Nephron progenitor cell (in vitro differentiated cells): Measurements from ENCODE around the gene ZFP42.
A peak's percentile ranks its signal among the peaks of the same experiment; 100 is the strongest.

Experiments
- DNase-seq: peaks from one replicate; pipeline ENCODE4 v3.0.0; 2021
- H3K27ac Mint-ChIP-seq: 2 replicates; pipeline ENCODE4 v1.8.0; 2021; ENCODE audit warnings: mild to moderate bottlenecking, moderate library complexity, mixed read lengths
- H3K27me3 Mint-ChIP-seq: 2 replicates; pipeline ENCODE4 v1.8.0; 2021; ENCODE audit warnings: mild to moderate bottlenecking, low read depth, mixed read lengths; ENCODE audit not compliant: poor library complexity
- H3K36me3 Mint-ChIP-seq: 2 replicates; pipeline ENCODE4 v1.8.0; 2021; ENCODE audit warnings: low read depth, mixed read lengths
- H3K4me1 Mint-ChIP-seq: 2 replicates; pipeline ENCODE4 v1.8.0; 2021; ENCODE audit warnings: mixed read lengths
- H3K4me3 Mint-ChIP-seq: 2 replicates; pipeline ENCODE4 v1.8.0; 2021; ENCODE audit warnings: mild to moderate bottlenecking, moderate library complexity, mixed read lengths
- H3K9me3 Mint-ChIP-seq: 2 replicates; pipeline ENCODE4 v1.8.0; 2021; ENCODE audit warnings: mild to moderate bottlenecking, moderate library complexity, mixed read lengths
- TF ChIP-seq, protein P1 (sequence below): fragments of 200-600 bp; sonication (generic); IDR thresholded peaks from 2 replicates; pipeline ENCODE4 v1.5.0; 2021; ENCODE audit warnings: antibody characterized with exemption

The ZFP42 gene

DNA sequence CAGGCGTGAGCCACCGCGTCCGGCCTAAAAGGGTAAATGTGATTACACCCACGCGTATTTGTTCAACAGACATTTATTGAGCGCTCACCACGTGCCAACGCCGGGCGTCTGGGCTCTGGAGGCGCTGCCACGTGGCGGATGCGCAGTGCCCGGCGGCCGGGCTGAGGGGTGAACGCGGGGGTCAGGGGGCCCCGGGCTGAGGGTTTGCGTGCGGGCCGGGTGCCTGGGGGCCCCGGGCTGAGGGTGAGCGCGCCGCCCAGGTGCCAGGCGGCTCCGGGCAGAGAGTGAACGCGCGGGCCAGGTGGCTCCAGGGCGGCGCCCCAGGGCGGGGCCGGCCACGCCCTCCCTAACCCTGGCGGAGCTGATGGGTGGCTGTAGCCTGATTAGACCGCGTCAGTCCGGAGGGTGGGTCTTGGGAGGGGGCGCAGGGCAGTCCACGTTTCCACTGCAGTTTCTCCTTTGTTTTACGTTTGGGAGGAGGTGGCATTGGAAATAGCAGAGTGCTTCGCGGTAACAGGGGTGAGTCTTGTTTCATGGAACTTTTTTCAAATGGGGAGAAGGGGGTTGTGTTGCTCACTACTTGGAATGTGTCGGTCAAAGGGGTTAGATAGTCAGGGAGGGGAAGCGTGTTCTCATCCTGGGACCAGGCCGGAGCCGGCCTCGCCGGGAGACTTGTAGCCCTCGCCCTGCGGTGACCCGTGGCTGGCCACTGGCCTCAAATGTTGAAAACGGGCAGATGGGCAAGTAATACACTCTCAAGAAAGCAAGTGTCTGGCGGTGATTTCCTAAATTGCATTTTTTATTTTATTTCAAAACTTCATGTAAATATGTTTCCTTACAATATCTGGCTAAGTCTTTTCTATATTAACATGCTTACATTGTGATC lies at the start of gene ZFP42:
TSS of gene ZFP42 (plus strand) at position 450 of the 886 bp plus-strand sequence. CDS start 7,037 bp downstream, outside the sequence.
- H3K4me1 Mint-ChIP-seq, result peaks cover 13% of the 10 kb centered on the region
- H3K4me3 Mint-ChIP-seq, result peak within 1 kb of the TSS; percentile 82
- no peak within 1 kb of the TSS for H3K27ac Mint-ChIP-seq
- TF ChIP-seq, protein P1, sequence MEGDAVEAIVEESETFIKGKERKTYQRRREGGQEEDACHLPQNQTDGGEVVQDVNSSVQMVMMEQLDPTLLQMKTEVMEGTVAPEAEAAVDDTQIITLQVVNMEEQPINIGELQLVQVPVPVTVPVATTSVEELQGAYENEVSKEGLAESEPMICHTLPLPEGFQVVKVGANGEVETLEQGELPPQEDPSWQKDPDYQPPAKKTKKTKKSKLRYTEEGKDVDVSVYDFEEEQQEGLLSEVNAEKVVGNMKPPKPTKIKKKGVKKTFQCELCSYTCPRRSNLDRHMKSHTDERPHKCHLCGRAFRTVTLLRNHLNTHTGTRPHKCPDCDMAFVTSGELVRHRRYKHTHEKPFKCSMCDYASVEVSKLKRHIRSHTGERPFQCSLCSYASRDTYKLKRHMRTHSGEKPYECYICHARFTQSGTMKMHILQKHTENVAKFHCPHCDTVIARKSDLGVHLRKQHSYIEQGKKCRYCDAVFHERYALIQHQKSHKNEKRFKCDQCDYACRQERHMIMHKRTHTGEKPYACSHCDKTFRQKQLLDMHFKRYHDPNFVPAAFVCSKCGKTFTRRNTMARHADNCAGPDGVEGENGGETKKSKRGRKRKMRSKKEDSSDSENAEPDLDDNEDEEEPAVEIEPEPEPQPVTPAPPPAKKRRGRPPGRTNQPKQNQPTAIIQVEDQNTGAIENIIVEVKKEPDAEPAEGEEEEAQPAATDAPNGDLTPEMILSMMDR, result no peak
- H3K9me3 Mint-ChIP-seq, result peaks cover 40% of the 10 kb centered on the region
- H3K27me3 Mint-ChIP-seq, result peaks cover 29% of the 10 kb centered on the region
- peak; percentile 26 for DNase-seq
- H3K36me3 Mint-ChIP-seq, result peaks cover 25% of the 10 kb centered on the region

DNA sequence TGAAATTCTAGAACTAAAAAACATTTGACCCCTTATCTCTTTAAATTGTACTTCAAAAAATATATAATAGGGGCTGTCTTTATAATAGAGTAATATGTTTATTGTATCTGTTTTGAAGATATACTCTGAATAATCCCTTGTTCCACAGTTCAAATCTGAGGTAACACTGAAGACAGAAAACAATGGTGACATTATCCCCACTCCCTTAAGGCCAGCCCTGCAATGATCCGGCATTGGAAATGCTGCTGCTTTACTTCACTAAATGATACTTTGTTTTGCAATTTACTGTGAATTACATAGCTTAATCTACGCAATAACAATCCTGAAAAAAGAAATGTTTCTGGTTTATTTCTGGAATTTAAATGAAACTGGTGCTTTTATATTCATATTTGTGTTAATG lies 34.4 kb upstream of the ZFP42 start:
- H3K9me3 Mint-ChIP-seq, result peaks cover 3% of the 10 kb centered on the region
- no peaks in the 10 kb centered on the region for H3K4me1 Mint-ChIP-seq
- peaks cover 6% of the 10 kb centered on the region for H3K27me3 Mint-ChIP-seq
- no peak overlapping the region for H3K4me3 Mint-ChIP-seq
- no peak for DNase-seq
- TF ChIP-seq, protein P1, result no peak
- H3K27ac Mint-ChIP-seq, result no peak overlapping the region
- H3K36me3 Mint-ChIP-seq, result no peaks in the 10 kb centered on the region

DNA sequence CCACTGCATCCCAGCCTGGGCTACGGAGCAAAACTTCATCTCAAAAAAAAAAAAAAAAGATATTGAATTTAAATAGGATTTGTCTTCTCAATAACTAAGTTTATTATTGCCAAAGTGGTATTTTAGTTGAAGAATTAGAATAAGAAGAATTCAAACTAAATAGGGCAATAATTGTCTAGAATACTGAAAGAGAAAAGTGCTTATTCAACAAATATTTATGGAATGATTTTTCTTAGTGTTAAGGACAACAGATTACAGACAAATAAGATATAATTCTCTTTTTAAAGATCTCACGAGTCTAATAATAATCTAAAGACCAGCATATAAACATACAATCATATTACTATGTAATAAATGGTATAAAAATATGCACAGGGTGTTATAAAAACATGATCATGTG lies 33.6 kb upstream of the ZFP42 start:
- H3K27ac Mint-ChIP-seq, result no peak overlapping the region

DNA sequence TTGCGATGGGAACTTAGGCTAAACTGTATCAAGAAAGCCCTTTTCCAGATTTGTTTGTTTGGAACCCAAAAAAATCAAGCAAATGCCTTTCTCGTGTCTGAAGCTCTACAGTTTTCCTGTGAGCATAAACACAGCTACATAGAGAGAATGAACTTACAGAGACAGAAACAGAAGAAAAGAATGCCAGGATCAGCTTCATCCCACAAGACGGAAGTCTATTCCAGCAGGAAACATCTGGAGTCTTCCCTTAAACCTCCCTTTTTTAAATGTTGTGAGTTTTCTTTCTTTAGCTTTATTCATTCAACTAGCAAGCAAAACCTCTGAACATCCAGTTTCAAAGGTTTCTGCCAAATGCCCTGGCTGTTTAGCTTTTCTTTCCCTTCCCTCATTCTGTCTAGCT lies 32.6 kb upstream of the ZFP42 start:
- peaks cover 6% of the 10 kb centered on the region for H3K27me3 Mint-ChIP-seq
- no peaks in the 10 kb centered on the region for H3K9me3 Mint-ChIP-seq
- H3K27ac Mint-ChIP-seq, result no peak overlapping the region
- DNase-seq, result no peak
- H3K36me3 Mint-ChIP-seq, result no peaks in the 10 kb centered on the region
- H3K4me3 Mint-ChIP-seq, result no peak overlapping the region
- H3K4me1 Mint-ChIP-seq, result no peaks in the 10 kb centered on the region
- TF ChIP-seq, protein P1, result no peak

More for the DNA sequence above, 33.6 kb upstream of the ZFP42 start:
- no peak for DNase-seq
- H3K9me3 Mint-ChIP-seq, result peaks cover 3% of the 10 kb centered on the region
- no peaks in the 10 kb centered on the region for H3K4me1 Mint-ChIP-seq
- H3K27me3 Mint-ChIP-seq, result peaks cover 6% of the 10 kb centered on the region
- H3K36me3 Mint-ChIP-seq, result no peaks in the 10 kb centered on the region
- TF ChIP-seq, protein P1, result no peak
- no peak overlapping the region for H3K4me3 Mint-ChIP-seq

DNA sequence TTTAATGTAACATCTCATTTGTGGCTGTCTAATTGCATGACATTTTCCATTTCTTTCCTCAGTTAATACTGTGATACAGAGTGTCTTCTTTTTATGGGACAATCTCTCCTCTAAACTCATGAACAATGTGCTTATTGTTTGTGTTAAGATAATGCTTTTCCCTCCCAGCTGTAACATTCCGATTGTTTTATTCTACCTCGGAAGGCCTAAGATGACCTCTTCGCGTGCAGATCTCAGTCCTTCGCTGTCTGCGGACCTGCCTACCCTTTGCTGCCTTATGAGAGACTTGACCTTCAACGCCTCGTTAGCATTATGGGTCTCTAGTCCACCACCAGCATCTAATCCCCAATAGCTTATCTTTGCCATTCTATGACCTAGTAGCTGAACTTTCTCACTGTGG lies 29.8 kb upstream of the ZFP42 start:
- H3K9me3 Mint-ChIP-seq, result no peaks in the 10 kb centered on the region
- H3K27ac Mint-ChIP-seq, result no peak overlapping the region
- DNase-seq, result no peak

More for the DNA sequence above, 29.8 kb upstream of the ZFP42 start:
- Mint-ChIP-seq H3K4me3 (no peak overlapping the region), H3K27me3 (peaks cover 2% of the 10 kb centered on the region), H3K36me3 (no peaks in the 10 kb centered on the region), H3K4me1 (no peaks in the 10 kb centered on the region)
- TF ChIP-seq, protein P1, result no peak
